ENCODE data around the gene TTC34. TPM values are rescaled to one million over a fixed set of nuclear protein-coding genes. Genes with fewer than 3 reads are reported as not detected.
A peak's percentile ranks its signal among the peaks of the same experiment; 100 is the strongest.

TTC34 gene
- polyA plus RNA-seq, 3 donors, result 0.03 to 1.00 TPM; not detected in 1

GRCh38 chr1:2828586-2829250, 27.2 kb upstream of the TTC34 start:
- Mint-ChIP-seq H3K36me3 (no peaks in the 10 kb centered on the region), H3K4me3 (no peak overlapping the region), H3K4me1 (no peaks in the 10 kb centered on the region), H3K27me3 (ENCODE audit: low read depth in 3 of 3) (peaks cover 4 to 11% (median 4%) of the 10 kb centered on the region in 3 donors), H3K27ac (no peak overlapping the region), H3K9me3 (peaks cover 6 to 20% (median 17%) of the 10 kb centered on the region in 7 donors)
- WGBS (ENCODE audit: insufficient coverage), result 98% methylated on average over 5 of the region's 18 CpGs
- no peaks in the 10 kb centered on the region for H3K27me3 ChIP-seq (ENCODE audit: control insufficient read depth in 2 of 2, insufficient read depth in 2 of 2, low read length in 2 of 2)
- H3K27ac ChIP-seq (ENCODE audit: low read depth in 1 of 2, low read length in 2 of 2), result no peak overlapping the region
- H3K4me3 ChIP-seq (replicated peaks in 1 of 3; ENCODE audit: low read depth in 2 of 3, low read length in 3 of 3), result no peak overlapping the region
- no peak for DNase-seq
- peaks cover 9 to 27% of the 10 kb centered on the region in 2 donors for H3K9me3 ChIP-seq (replicated peaks in 1 of 2; ENCODE audit: control insufficient read depth in 1 of 2, insufficient read depth in 1 of 2, low read length in 2 of 2)
- no peaks in the 10 kb centered on the region for H3K4me1 ChIP-seq (ENCODE audit: control insufficient read depth in 1 of 2, insufficient read depth in 2 of 2, low read length in 2 of 2)
- H4K20me1 ChIP-seq (ENCODE audit: insufficient read depth, low read length), result no peaks in the 10 kb centered on the region
- no peak overlapping the region for H2AFZ ChIP-seq (ENCODE audit: insufficient read depth, low read depth, low read length, poor library complexity, severe bottlenecking)
- no peak overlapping the region for H3K4me2 ChIP-seq (replicated peaks; ENCODE audit: extremely low read depth, low read length, poor library complexity, severe bottlenecking)
- H3K9ac ChIP-seq (ENCODE audit: insufficient read depth, low read length, poor library complexity, severe bottlenecking), result no peak overlapping the region
- no peaks in the 10 kb centered on the region for H3K36me3 ChIP-seq (replicated peaks in 1 of 2; ENCODE audit: control insufficient read depth in 1 of 2, insufficient read depth in 2 of 2, low read length in 2 of 2)
- intact Hi-C loops (cut with micrococcal nuclease), result no loop called here
- no peak for TF ChIP-seq CTCF (IDR thresholded peaks at IDR 0.05)
- no peaks in the 10 kb centered on the region for H3K79me2 ChIP-seq (ENCODE audit: insufficient read depth, low read length)

- Histone ChIP-seq H3K36me3 (replicated peaks in 1 of 2; ENCODE audit: control insufficient read depth in 1 of 2, insufficient read depth in 2 of 2, low read length in 2 of 2) (no peaks in the 10 kb centered on the region), H3K4me1 (ENCODE audit: control insufficient read depth in 1 of 2, insufficient read depth in 2 of 2, low read length in 2 of 2) (no peaks in the 10 kb centered on the region), H3K27ac (ENCODE audit: low read depth in 1 of 2, low read length in 2 of 2) (no peak overlapping the region), H3K27me3 (ENCODE audit: control insufficient read depth in 2 of 2, insufficient read depth in 2 of 2, low read length in 2 of 2) (no peaks in the 10 kb centered on the region), H3K9me3 (replicated peaks in 1 of 2; ENCODE audit: control insufficient read depth in 1 of 2, insufficient read depth in 1 of 2, low read length in 2 of 2) (peaks cover 9 to 27% of the 10 kb centered on the region in 2 donors), H2AFZ (ENCODE audit: insufficient read depth, low read depth, low read length, poor library complexity, severe bottlenecking) (no peak overlapping the region), H3K4me2 (replicated peaks; ENCODE audit: extremely low read depth, low read length, poor library complexity, severe bottlenecking) (no peak overlapping the region), H4K20me1 (ENCODE audit: insufficient read depth, low read length) (no peaks in the 10 kb centered on the region), H3K79me2 (ENCODE audit: insufficient read depth, low read length) (no peaks in the 10 kb centered on the region), H3K9ac (ENCODE audit: insufficient read depth, low read length, poor library complexity, severe bottlenecking) (no peak overlapping the region), H3K4me3 (replicated peaks in 1 of 3; ENCODE audit: low read depth in 2 of 3, low read length in 3 of 3) (no peak overlapping the region)
- DNase-seq, result no peak
- WGBS (ENCODE audit: insufficient coverage), result 93% methylated on average over 12 of the region's 14 CpGs
- Mint-ChIP-seq H3K36me3 (no peaks in the 10 kb centered on the region), H3K27ac (peak overlapping the region in 1 of 7 donors; percentile 18), H3K4me1 (no peaks in the 10 kb centered on the region), H3K9me3 (peaks cover 6 to 20% (median 17%) of the 10 kb centered on the region in 7 donors), H3K4me3 (no peak overlapping the region), H3K27me3 (ENCODE audit: low read depth in 3 of 3) (peaks cover 4 to 10% (median 6%) of the 10 kb centered on the region in 3 donors)
- no peak for TF ChIP-seq CTCF (IDR thresholded peaks at IDR 0.05)
- intact Hi-C loops (cut with micrococcal nuclease), result no loop called here
Measured at GRCh38 chr1:2826736-2827292, 25.3 kb upstream of the TTC34 start.
